Liver (tissue), 9 donors: Measurements from ENCODE around the gene CYLD. TPM values are rescaled to one million over a fixed set of nuclear protein-coding genes. Genes with fewer than 3 reads are reported as not detected.

Experiments used
- DNase-seq: peaks from one replicate; pipeline ENCODE4 v3.0.0-alpha.2; 2017; ENCODE audit warnings: low spot score
- H3K27ac ChIP-seq, 2 donors: one replicate each; pipeline ENCODE4 v1.7.0; 2013; ENCODE audit warnings: inconsistent platforms in 2 of 2, low read length in 2 of 2, control low read depth in 1 of 2, low read depth in 1 of 2, mild to moderate bottlenecking in 1 of 2
- H3K27me3 ChIP-seq, 4 donors: one replicate each; pipeline versions ENCODE4 v1.6.1 to v1.7.0; 2013; ENCODE audit warnings: low read length in 3 of 4, inconsistent platforms in 1 of 4, mild to moderate bottlenecking in 1 of 4, moderate library complexity in 1 of 4; ENCODE audit not compliant: control insufficient read depth in 4 of 4, insufficient read depth in 4 of 4
- H3K36me3 ChIP-seq, 4 donors: one replicate each; pipeline versions ENCODE4 v1.6.1 to v1.7.0; 2013; ENCODE audit warnings: low read length in 3 of 4, mild to moderate bottlenecking in 3 of 4, low read depth in 1 of 4, moderate library complexity in 1 of 4; ENCODE audit not compliant: control insufficient read depth in 4 of 4, insufficient read depth in 3 of 4
- H3K4me1 ChIP-seq, 4 donors: one replicate each; pipeline versions ENCODE4 v1.6.1 to v1.7.0; 2013; ENCODE audit warnings: low read length in 3 of 4, mild to moderate bottlenecking in 3 of 4, moderate library complexity in 1 of 4; ENCODE audit not compliant: control insufficient read depth in 4 of 4, insufficient read depth in 4 of 4
- H3K4me3 ChIP-seq, 3 donors: one replicate each; pipeline versions ENCODE4 v1.6.1 to v1.7.0; 2013; ENCODE audit warnings: low read length in 3 of 3, control low read depth in 1 of 3, low read depth in 1 of 3, mild to moderate bottlenecking in 1 of 3
- H3K9ac ChIP-seq, 2 donors: one replicate each; pipeline ENCODE4 v1.7.0; 2013; ENCODE audit warnings: low read length in 2 of 2, mild to moderate bottlenecking in 2 of 2, moderate library complexity in 2 of 2, control low read depth in 1 of 2, low read depth in 1 of 2
- H3K9me3 ChIP-seq, 4 donors: one replicate each; pipeline versions ENCODE4 v1.6.1 to v1.7.0; 2013; ENCODE audit warnings: low read length in 3 of 4; ENCODE audit not compliant: control insufficient read depth in 4 of 4
- FOXA1 ChIP-seq: IDR thresholded peaks from 2 replicates; pipeline ENCODE4 v1.6.1; 2016; ENCODE audit warnings: antibody characterized with exemption
- HNF4A ChIP-seq, 2 donors: conservative IDR thresholded peaks; 2 replicates each; pipeline ENCODE4 v1.6.1; 2016; ENCODE audit warnings: antibody characterized with exemption in 2 of 2, mild to moderate bottlenecking in 2 of 2
- JUND ChIP-seq, 2 donors: IDR thresholded peaks; 2 replicates each; pipeline ENCODE4 v1.6.1; 2016; ENCODE audit warnings: antibody characterized with exemption in 2 of 2
- NR2F2 ChIP-seq: IDR thresholded peaks from 2 replicates; pipeline ENCODE4 v1.6.1; 2016; ENCODE audit warnings: antibody characterized with exemption
- RXRA ChIP-seq, 2 donors: IDR thresholded peaks; 2 replicates each; pipeline ENCODE4 v1.6.1; 2017 to 2018; ENCODE audit warnings: antibody characterized with exemption in 2 of 2, mild to moderate bottlenecking in 1 of 2
- SP1 ChIP-seq: IDR thresholded peaks from 2 replicates; pipeline ENCODE4 v1.6.1; 2018; ENCODE audit warnings: antibody characterized with exemption, mild to moderate bottlenecking
- YY1 ChIP-seq: IDR thresholded peaks from 2 replicates; pipeline ENCODE4 v1.6.1; 2016; ENCODE audit warnings: antibody characterized with exemption, mild to moderate bottlenecking
- WGBS: extraction: QIAGEN DNeasy Blood & Tissue Kit; methylation state at CpG from one replicate; pipeline ENCODE4 v1.1.7; 2013; 5-methylcytosine and 5-hydroxymethylcytosine counted together
- polyA plus RNA-seq, 2 donors: library from polyadenylated mRNA; stranded (reverse) in 1 of 2; unstranded in 1 of 2; fragments of 200-250 nt in 1 of 2; fragments of >200 nt in 1 of 2; fragmentation: Nextera tagmentation in 1 of 2; extraction: Ambion mirVana in 1 of 2; gene quantifications; one replicate each; pipeline versions ENCODE4 v1.2.1 to v1.2.3, GENCODE V29; 2013 to 2015
- total RNA-seq, 2 donors: library from RNA; depleted of rRNA; stranded (reverse); fragments of >200 nt; gene quantifications; one replicate each; pipeline ENCODE4 v1.2.3, GENCODE V29; 2014
- TF ChIP-seq, protein P1 (sequence below): IDR thresholded peaks from 2 replicates; pipeline ENCODE4 v1.6.1; 2016; ENCODE audit warnings: antibody characterized with exemption
- TF ChIP-seq, protein P2 (sequence below): fragments of 150-350 bp; IDR thresholded peaks from 2 replicates; pipeline ENCODE4 v1.5.1; 2017; ENCODE audit warnings: improper control_type of control experiment, low read depth, low read length; ENCODE audit not compliant: missing input control
- TF ChIP-seq, protein P3 (sequence below): IDR thresholded peaks from 2 replicates; pipeline ENCODE4 v1.6.1; 2016; ENCODE audit warnings: antibody characterized with exemption
- donor health status: healthy.
- donor health status: healthy.
- donor health status: healthy.
- donor health status: healthy.
- donor health status: healthy.

CYLD gene
- total and polyA plus RNA-seq, 4 donors = 8.2 to 42.7 (median 13.8) TPM

DNA sequence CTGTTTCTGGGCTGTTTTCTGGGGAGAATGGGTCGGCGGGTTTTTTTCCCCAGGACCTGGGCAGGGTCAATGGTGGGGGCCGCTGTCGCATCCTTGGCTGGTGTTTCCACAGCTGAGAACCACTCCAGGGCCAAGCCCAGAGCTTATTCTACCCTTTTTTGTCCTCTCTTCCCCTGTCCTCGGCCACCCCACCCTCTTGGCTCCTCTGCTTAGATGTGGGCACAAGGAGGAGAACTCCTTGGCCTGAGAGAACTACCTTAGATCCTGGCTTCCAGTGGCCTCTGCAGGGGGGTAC lies 44.5 kb upstream of the CYLD start:
- Histone ChIP-seq H3K27me3 (no peaks in the 10 kb centered on the region), H3K9ac (peak overlapping the region in 1 of 2 donors; percentile 4), H3K4me3 (no peak overlapping the region), H3K4me1 (peaks cover 6 to 45% (median 24%) of the 10 kb centered on the region in 4 donors), H3K36me3 (no peaks in the 10 kb centered on the region), H3K27ac (peak overlapping the region; percentile 82 to 96), H3K9me3 (no peaks in the 10 kb centered on the region)
- 97% methylated on average over 5 of the region's 5 CpGs for WGBS
- no peak for TF ChIP-seq RXRA (IDR thresholded peaks at IDR 0.05)
- TF ChIP-seq, protein P1, sequence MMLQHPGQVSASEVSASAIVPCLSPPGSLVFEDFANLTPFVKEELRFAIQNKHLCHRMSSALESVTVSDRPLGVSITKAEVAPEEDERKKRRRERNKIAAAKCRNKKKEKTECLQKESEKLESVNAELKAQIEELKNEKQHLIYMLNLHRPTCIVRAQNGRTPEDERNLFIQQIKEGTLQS = no peak
- TF ChIP-seq YY1 = no peak
- TF ChIP-seq, protein P2, sequence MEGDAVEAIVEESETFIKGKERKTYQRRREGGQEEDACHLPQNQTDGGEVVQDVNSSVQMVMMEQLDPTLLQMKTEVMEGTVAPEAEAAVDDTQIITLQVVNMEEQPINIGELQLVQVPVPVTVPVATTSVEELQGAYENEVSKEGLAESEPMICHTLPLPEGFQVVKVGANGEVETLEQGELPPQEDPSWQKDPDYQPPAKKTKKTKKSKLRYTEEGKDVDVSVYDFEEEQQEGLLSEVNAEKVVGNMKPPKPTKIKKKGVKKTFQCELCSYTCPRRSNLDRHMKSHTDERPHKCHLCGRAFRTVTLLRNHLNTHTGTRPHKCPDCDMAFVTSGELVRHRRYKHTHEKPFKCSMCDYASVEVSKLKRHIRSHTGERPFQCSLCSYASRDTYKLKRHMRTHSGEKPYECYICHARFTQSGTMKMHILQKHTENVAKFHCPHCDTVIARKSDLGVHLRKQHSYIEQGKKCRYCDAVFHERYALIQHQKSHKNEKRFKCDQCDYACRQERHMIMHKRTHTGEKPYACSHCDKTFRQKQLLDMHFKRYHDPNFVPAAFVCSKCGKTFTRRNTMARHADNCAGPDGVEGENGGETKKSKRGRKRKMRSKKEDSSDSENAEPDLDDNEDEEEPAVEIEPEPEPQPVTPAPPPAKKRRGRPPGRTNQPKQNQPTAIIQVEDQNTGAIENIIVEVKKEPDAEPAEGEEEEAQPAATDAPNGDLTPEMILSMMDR = no peak
- TF ChIP-seq, protein P3, sequence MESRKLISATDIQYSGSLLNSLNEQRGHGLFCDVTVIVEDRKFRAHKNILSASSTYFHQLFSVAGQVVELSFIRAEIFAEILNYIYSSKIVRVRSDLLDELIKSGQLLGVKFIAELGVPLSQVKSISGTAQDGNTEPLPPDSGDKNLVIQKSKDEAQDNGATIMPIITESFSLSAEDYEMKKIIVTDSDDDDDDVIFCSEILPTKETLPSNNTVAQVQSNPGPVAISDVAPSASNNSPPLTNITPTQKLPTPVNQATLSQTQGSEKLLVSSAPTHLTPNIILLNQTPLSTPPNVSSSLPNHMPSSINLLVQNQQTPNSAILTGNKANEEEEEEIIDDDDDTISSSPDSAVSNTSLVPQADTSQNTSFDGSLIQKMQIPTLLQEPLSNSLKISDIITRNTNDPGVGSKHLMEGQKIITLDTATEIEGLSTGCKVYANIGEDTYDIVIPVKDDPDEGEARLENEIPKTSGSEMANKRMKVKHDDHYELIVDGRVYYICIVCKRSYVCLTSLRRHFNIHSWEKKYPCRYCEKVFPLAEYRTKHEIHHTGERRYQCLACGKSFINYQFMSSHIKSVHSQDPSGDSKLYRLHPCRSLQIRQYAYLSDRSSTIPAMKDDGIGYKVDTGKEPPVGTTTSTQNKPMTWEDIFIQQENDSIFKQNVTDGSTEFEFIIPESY = no peak
- no peak for TF ChIP-seq NR2F2
- TF ChIP-seq JUND (IDR thresholded peaks at IDR 0.05) = no peak
- DNase-seq = no peak

DNA sequence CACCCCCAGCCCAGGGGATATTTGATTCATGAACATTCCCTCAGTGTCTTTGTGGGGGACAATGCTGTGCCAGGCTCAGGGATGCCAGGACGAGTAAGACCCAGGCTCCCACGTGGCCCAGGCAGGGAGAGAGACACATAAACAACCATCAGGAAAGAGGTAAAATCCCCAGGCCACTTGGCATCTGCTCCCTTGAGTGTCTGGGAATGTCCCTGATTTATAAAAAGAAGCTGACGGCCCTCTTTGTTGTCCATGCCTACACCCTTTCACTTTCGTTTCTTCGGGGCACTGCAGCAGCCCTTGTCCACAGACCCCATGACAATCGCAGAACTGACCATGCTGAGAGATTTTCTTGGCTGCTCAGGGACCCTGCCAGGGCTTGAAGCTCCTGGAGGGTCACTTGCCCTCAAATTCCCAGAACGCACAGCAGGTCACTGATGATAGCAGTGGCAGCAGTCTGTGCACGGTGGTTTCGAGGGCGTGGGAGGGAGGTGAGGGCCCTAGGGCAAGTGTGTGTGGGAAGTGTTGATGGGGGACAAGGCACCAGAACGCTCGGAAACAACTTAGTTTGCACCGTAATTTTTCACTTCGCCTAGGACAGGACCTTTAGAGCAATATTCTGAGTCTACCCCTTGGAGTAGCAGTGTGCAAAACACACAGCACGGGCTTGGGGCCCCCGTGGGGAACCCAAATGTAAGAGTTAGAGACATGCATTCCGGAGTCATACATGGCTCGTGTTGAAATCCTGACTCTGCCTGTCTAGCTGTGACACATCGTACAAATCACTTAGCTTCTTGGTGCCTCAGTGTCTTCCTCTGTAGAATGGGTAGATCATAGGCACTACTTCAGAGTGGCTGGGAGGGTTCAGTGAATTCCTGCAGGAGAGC lies 43.8 kb upstream of the CYLD start:
- DNase-seq = no peak
- H3K4me1 ChIP-seq = peaks cover 6 to 40% (median 24%) of the 10 kb centered on the region in 4 donors
- H3K9ac ChIP-seq = peak overlapping the region; percentile 4 to 29
- no peaks in the 10 kb centered on the region for H3K9me3 ChIP-seq
- peak overlapping the region in 2 of 3 donors; percentile 26 to 43 for H3K4me3 ChIP-seq
- 49% methylated on average over 19 of the region's 19 CpGs for WGBS
- TF ChIP-seq SP1 (peak; percentile 37), FOXA1 (no peak), HNF4A (conservative IDR thresholded peaks at IDR 0.05) (no peak)
- TF ChIP-seq, protein P1 = no peak
- TF ChIP-seq, protein P2 = no peak
- no peaks in the 10 kb centered on the region for H3K36me3 ChIP-seq
- no peaks in the 10 kb centered on the region for H3K27me3 ChIP-seq
- H3K27ac ChIP-seq = peak overlapping the region; percentile 82 to 96
